CD4-positive, alpha-beta T cell treated with Interleukin-4 for 1 hour (primary cell): ENCODE results near the gene OGDH.
"Not testable (repeated sequence)": the region's sequence is repeated elsewhere in the genome, so short reads cannot be mapped to it uniquely, and the experiment has no call there.

Source experiments
- DNase-seq, 2 donors: peaks; one replicate each; pipeline ENCODE4 v3.0.0-alpha.2; 2020 to 2022

Gene OGDH

DNA sequence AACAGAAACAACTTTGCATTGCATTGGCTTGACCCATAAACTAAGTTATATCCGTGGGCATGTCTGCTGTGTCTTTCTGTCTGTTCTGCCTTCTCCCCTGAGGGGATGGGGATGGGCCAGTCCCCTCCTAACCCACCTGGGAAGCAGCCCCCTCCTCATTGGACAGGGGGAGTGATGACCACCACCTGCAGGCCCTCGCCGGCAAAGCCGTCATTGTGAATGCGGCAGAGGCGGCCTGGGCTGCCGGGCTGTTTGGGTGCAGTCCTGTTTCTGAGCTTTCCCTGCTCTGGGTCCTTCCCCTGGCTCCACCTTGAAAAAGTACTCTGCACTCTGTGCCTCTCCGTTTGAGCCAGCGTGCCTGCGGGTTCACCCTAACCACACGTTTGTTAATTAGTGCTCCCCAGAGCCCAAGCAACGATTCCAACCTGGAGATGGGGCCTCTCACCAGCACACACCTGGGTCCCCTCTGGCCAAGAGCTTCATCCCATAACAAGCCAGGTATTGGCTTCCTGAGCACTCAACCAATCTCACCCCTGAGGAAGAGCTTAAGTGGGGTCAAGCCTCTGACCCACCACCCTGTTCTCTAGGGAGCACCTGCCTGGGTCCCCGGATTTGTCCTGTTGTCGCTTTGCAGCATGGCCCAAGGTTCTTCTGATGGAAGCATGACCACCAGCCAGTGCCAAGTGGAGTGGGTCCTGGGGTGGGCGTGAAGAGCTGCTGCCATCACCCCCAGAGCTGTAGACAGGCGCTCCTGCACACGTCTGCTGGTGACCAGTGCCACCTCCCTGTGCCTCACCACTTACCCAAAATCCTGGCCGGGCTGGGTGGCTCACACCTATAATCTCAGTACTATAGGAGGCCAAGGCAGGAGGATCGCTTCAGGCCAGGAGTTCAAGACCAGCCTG, 102.8 kb downstream of the OGDH start:
- DNase-seq, result no peak

DNA sequence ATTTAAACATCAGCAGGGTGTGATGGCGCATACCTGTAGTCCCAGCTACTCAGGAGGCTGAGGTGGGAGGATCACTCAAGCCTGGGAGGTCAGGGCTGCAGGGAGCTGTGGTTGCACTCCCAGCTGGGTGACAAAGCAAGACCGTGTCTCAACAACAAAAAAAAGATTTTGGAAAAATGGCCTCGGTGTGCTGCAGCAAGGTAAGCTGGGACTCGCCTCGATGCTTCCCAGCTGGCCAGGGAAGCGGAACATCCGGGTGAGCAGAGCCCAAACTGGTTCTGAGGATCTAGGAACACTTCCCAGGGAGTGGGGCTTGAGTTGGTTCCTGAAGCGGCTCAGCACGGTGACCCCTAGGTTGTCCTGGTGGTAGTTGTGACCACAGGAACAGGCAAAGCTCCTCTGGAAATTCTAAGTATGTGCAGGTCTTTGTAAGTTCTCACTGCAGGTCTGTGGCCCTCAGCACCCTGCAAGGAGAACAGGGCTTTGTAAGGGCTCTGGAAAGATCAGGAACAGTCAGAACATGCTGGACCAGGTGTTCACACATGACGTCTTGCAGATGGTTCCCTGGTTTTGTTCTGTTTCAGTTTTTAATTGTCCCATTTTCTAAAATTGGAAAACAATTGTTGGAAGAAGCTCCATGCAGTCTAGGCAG, 103.6 kb downstream of the OGDH start:
- DNase-seq, result no peak

DNA sequence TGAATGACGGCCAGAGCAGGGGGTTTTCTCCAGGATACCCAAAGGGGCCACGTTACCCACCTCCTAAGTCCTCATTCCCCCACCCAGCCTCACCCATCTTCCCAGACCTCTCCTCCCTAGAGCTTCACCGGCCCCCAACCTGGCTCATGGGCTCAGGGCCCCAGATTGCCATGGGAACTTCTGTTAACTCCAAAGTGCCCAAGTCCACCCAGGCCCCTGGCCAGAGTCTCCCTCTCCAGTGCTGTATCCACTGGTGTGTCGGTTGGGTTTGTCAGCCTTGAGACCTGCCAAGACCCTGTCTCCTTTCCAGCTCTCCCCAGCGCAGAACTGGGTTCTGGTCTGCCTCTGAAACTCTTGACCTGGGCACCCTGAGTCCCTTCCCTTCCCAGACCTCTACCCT, 105.1 kb downstream of the OGDH start:
- DNase-seq, result no peak

DNA sequence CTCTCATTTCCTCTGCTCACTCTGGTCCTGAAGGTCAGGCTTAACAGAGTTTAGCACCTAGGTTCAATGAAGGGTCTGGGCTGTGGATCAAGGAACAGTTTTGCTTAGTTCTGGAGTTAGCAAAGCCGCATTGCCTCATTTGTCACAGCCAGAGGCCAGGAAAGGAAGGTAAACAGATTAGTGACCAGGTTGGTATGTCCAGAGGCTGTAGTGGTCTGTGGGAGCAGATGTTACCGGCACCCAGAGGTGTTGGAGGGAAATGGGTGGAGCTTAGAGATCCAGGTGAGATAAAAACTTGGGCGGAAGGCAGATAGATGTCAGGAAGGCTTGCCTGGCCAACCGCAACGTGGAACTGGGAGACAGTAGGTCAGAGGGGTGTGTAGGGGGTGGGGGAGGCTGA, 105.6 kb downstream of the OGDH start:
- no peak for DNase-seq

DNA sequence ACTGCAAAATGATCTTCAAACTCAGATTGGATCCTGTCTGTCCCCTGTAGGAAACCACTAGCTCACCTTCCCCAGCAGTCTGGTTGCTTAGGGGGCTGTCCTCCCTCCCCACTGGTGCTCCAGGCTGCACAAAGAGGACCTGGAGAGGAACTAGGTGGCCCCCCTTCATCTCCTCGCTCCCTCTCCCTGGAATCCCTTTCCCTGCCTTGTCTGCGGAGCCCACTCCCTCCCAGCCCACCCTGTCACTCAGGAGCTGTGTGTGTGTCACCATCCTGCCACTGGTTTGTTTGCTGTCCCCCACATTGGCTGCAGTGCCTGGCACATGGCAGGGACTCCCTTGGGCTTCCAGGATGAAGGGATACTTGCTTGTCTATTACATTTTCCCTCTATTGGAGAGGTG, 106.7 kb downstream of the OGDH start:
- DNase-seq, result no peak

DNA sequence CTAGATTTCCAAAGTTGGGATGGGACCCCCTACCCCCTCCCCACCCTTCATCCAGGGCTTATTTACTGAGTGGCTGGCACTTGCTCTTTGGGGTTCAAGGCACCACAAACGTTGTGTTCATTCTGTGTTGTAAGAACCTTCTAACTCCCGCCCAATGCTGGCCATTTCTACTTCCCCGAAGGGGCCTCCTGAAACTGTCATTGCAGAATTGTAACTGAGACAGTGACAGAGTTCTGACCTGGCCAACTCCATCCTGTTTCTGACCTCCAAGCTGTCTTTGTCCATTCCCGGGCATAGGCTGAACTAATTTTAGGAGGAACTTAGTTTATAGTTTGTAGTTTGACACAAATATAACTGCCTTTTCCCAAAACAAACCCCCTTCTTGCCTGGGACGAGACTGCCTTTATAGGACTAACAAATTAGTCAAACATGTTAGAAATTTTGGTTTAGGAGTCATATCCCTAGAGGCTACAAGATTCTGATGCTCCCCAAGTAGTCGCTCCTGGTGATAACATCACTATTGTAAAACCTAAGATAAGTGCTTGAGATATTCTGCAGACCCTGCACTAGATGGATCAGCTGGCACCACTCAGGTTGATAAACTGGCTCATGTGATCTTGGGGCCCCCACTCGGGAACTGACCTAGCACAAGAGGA, 107.4 kb downstream of the OGDH start:
- no peak for DNase-seq

DNA sequence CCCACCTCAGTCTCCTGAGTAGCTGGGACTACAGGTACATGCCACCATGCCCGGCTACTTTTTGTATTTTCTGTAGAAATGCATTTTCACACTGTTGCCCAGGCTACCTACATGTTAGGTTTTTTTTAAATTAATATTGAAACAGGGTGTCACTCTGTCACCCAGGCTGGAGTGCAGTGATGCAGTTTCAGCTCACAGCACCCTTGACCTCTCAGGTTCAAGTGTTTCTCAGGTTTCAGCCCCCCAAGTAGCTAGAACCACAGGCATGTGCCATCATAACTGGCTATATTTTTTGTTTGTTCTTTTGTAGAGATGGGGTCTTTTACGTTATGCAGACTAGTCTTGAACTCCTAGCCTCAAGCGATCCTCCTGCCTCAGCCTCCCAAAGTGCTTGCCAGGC, 109.8 kb downstream of the OGDH start:
- no peak for DNase-seq

DNA sequence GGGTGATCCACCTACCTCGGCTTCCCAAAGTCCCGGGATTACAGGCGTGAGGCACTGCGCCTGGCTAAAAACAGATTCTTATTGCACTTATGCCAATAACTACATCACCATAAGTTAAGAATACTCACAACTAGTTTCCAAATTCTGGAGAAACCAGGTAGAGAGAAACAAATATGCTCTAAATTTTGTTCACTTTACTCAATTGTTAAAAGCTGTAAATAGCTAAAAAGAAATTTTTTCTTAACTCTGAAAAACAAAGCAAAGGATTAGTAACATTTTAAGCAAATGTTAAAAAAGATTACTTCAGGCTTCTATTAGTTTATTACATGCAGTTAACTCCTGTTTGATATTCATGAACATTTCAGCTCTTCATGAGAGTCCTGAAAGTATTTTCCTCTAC, 113.9 kb downstream of the OGDH start:
- no peak for DNase-seq

DNA sequence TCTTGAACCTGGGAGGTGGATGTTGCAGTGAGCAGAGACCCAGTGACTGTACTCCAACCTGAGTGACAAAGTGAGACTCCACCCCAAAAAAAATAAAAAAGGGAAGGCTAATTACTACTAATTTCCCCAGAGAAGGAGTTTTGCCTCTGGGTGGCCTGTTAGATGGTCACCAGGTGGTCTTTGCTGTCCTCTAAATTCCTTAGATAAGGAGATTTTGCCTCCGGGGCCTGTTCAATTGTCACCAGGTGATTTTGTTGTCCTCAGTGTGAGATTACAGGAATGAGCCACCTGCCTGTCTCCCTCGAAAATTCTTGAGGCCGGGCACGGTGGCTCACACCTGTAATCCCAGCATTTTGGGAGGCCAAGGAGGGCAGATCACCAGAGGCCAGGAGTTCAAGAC, 117.8 kb downstream of the OGDH start:
- no peak for DNase-seq

DNA sequence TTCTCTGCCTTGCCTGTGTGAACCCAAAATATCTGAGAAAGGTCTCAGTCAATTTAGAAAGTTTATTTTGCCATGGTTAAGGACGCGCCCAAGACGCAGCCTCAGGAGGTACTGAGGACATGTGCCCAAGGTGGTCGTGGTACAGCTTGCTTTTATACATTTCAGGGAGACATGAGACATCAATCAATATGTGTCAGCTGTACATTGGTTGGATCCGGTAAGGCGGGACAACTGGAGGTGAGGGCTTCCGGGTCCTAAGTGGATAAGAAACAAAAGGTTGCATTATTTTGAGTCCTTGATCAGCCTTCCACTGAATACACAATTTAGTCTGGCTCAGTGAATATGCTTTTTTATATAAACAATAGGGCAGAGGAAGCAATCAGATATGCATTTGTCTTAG, 119.8 kb downstream of the OGDH start:
- DNase-seq, result not testable (repeated sequence)

DNA sequence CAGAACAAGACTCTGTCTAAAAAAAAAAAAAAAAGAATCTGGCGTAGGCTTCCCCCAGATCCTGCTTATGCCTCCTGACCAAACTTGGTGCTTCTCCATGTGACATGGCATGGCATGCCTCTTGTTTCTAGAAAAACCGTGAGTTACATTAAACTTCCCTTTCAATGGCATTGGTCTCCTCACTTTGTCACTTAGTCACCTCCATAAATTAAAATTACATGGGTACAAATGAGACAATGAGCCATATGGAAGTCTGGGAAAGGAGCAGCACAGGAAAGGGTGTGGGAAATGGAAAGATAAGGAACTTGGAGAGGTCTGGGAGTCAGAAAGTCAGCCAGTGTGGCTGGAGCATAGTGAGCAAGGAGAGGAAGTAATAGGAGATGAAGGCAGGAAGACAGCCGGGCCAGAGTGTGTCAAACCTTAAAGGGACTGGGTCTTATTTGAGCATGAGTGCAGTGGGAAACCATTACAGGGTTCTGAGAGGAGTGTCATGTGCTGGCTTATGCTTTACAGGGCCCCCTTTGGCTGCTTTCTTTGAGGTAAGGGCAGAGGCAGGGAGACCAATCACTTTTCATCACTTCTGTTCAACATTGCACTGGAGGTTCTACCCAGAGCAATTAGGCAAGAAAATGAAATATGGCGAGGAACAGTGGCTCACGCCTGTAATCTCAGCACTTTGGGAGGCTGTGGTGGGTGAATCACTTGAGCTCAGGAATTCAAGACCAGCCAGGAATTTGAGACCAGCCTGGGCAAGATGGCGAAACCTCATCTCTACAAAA, 120.9 kb downstream of the OGDH start:
- no peak for DNase-seq

DNA sequence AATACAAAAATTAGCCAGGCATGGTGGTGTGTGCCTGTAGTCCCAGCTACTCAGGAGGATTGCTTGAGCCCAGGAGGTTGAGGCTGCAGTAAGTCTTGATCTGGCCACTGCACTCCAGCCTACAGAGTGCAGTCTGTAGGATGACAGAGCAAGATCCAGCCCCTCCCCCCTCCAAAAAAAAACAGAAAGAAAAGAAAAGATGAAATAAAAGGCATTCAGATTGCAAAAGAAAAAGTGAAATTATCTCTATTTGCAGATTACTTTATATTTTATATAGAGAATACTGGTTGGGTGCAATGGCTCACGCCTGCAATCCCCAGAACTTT, 121.5 kb downstream of the OGDH start:
- no peak for DNase-seq

DNA sequence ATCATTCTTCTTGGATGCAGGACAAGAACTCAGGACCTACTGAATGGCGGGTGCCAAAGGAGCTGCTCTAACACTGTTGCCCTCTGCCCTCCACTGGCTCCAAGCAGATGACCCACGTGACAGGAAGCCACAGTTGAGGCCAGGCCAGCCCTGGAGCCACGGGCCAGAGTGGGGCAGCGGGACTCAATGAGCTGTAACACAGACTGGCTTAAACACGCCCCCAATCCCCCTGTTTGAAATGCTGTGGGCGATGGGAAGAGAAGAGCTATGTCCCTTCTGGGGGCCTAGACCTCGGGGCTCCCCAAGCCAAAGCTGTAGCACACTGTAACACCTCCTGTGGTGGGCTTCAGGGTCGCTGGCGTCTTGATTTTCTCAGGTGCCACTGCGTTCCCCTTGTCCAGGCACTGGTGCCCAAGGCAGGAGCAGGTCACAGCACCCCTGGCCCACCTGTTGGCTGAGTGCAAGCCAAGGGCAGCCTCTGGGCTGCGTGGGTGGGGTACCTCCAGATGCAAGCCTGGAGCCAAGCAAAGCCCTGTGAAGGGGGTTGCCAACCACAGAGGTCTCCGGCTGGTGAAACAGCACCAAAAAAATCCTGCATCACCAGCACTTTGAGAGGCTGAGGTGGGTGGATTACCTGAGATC, 123.6 kb downstream of the OGDH start:
- no peak for DNase-seq

DNA sequence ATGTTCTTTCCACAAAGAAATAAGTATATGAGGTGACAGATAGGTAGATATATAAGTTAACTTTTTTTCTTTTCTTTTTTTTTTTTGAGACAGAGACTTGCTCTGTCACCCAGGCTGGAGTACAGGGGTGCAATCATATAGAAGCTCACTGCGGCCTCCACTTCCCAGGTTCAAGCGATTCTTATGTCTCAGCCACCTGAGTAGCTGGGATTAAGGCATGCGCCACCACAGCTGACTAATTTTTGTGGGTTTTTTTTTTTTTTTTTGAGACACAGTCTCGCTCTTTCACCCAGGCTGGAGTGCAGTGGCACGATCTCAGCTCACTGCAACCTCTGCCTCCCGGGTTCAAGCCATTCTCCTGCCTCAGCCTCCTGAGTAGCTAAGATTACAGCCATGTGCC, 126.5 kb downstream of the OGDH start:
- DNase-seq, result not testable (repeated sequence)

DNA sequence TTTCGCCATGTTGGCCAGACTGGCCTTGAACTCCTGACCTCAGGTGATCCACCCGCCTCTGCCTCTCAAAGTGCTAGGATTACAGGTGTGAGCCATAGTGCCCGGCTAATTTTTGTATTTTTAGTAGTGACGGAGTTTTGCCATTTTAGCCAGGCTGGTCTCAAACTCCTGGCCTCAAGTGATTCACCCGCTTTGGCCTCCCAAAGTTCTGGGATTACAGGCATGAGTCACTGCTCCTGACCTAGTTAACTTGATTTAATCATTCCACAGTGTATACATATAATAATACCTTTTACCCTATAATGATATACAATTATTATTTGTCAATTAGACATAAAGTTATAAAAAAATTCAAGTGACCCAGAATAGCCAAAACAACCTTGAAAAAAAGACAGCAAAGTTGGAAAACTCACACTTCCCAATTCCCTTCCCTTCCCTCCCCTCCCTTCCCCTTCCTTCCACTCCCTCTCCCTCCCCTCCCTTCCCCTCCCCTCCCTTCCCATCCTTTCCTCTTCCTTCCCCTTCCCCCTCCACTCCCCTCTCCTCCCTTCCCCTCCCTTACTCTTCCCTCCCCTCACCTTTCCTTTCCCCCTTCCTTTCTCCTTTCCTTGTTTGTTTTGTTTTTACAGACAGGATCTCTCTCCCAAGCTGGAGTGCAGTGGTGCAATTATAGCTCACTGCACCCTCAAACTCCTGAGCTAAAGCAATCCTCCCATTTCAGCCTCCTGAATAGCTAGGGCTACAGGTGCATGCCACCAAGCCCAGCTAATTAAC, 127.5 kb downstream of the OGDH start:
- no peak for DNase-seq

DNA sequence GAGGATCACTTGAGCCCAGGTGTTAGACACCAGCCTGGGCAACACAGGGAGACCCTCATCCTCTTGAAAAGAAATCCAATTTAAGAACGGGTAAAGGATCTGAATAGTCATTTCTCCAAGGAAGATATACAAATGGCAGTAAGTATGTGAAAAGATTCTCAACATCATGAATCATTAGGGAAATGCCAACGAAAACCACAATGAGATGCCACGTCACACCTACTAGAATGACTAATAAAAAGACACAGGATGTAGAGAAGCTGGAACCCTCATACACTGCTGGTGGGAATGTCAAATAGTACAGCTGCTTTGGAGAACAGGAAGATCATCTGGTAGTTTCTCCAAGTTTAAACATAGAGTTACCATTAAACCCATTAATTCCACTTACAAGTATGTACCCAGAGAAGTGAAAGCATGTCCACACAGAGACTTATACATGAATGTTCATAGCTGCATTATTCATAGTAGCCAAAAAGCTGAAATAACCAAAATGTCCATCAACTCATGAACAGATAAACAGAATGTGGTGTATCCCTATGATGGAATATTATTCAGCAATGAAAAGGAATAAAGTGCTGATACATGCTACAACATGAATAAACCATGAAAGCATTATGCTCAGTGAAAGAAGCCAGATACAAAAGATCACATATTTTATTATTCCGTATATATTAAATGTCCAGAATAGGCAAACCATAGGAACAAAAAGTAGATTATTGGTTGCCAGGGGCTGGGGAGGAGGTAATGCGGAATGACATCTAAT, 129.2 kb downstream of the OGDH start:
- DNase-seq, result peak; percentile 47 to 60

DNA sequence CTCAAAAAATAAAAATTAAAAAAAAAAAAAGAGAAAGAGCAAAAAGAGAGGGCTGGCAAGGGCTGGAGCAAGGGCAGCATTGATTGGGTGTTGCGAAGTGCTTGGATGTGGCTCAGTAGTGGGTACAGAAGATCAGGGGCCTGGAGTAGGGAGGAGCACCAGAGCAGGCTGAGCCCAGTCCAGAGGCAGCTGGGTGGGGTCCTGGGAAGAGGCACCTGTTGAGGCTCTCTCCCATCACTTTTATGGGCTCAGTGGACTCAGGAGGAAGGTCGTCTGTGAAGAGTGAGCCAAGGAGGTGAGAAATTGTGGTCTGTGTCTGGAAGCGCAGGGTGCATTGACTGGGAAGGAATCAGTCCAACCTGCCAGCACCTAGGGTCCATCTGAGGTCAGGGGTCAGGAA, 130.5 kb downstream of the OGDH start:
- DNase-seq, result no peak

DNA sequence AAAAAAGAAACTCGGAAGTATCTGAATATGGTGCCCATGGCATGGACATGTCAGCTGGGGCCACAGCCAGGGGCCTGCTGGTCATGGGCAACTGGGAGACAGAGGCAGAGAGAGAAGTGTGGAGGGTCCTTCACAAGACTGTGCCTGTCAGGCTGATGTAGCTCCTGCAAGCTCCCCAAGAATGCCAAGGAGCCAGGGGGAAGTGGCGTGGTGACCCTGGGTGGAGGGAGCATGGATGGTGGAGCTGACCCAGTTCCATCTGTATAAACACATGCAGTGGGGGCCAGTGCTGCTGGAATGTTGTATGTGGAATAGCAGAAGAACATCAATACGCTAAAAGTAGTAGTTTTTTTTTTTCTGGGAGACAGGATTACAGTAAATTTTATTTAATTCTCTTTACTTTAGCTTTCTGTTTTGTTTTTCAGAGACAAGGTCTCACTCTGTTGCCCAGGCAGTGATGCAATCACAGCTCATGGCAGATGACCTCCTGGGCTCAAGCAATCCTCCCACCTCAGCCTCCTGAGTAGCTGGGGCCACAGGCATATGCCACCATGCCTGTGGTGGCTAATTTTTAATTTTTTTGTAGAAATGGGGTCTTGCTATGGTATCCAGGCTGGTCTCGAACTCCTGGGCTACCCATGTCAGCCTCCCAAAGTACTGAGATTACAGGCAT, 131.8 kb downstream of the OGDH start:
- DNase-seq, result no peak

DNA sequence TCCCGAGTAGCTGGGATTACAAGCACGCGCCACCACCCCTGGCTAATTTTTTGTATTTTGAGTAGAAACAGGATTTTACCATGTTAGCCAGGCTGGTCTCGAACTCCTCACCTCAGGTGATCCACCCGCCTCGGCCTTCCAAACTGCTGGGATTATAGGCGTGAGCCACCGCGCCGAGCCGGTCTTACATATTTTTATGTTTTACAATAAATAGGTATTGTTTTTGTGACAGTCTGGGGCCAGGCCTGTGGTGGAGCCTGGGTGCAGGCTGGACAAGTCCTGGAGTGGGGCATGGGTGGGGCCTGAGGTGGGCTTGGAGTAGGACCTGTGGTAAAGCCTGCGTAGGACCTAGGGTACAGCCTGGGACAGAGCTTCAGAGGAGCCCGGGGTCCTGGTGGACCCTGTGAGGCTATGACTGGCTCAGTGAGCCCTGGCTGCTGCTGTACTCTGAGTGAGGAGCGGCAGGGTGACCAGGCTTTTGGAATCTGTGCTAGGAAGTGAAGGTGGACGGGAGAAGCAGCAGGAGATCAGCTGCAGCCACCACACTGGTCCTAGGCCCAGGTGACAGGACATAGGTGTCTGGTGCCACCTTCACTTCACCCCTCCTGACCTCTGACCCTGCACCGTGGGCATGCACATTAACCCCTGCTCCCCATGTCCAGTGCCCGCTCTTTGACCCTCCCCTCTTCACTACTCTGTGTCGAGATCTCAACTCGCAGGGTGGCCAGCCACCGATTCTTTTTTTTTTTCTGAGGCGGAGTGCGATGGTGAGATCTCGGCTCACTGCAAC, 132.6 kb downstream of the OGDH start:
- DNase-seq, result no peak

DNA sequence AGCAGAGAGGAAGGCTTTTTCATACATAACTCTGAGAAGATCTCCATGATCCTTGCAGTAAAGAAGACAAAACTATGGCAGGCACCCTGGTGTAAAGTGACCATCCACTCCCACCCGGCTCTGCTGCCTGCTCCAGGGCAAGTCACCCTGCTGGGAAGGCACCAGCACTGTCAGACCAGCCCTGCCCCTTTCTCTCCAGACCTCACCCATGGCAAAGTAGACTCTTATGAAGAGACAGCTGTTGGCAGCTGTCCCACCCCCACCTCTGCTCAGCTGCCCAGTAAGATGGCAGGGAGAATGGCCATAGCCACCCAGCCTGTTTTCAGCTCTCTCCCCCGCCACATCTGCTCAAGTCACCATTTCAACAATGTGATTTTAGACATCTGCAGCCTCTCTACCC, 133.6 kb downstream of the OGDH start:
- DNase-seq, result no peak
